Stimulated activated CD4-positive, alpha-beta T cell treated with anti-CD3 and anti-CD28 coated beads, Interleukin-1b, Interleukin-23, amount 100 ng/mL, for 1 hour (primary cell): ENCODE data around the gene SPATA31A5.
"Not testable (repeated sequence)": the region's sequence is repeated elsewhere in the genome, so short reads cannot be mapped to it uniquely, and the experiment has no call there.

ENCODE experiments used
- DNase-seq, 2 donors: peaks; one replicate each; pipeline ENCODE4 v3.0.0-alpha.2; 2020; ENCODE audit warnings: low read depth in 2 of 2

Gene SPATA31A5

DNA sequence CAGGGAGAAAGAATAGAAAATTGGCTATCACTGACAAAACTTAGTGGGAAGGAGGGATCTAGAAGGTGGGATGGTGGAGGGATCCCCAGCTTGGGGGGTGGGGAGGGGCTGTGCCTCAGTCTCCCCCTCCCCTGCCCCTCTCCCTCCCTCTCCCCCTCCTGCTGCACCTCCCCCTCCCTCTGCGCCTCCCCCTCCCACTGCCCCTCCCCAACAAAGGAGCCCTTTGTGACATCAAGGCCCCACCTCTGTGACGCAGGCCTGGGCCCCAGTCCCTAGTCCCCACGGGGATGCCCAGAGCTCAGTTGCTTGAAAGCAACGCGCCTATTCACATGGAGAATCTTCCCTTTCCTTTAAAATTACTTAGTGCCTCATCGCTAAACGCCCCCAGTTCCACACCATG is at the start of gene SPATA31A5:
SPATA31A5 (plus strand) TSS at position 301 of the 400 bp plus-strand sequence; CDS start at position 330, 29 bp downstream.
- DNase-seq, result not testable (repeated sequence)

DNA sequence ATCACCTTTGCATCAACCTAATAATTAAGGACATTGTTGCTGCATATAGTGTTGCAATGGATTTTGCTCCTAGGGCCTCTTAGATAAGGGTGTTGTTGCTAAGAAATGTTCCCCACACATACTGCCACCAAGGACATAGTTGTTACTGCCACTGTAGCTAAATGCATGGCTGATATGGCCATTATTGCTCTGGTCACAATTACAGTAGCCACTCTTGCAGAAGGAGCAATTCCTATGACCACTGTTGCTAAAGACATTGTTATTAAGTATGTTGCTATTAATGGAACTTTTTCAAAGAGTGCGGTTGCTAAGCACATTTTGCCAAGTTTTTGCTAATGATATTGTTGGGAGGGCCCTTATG is 48.8 kb downstream of the SPATA31A5 start:
- DNase-seq, result not testable (repeated sequence)

- DNase-seq, result not testable (repeated sequence)
These were observed 52.2 kb downstream of the SPATA31A5 start for GRCh38 chr9:60966382-60966781.
